OCI-LY7 (cell line): ENCODE measurements around the gene PDAP1. TPM values are rescaled to one million over a fixed set of nuclear protein-coding genes. Genes with fewer than 3 reads are reported as not detected.
A peak's percentile ranks its signal among the peaks of the same experiment; 100 is the strongest.

Experiments
- BruUV-seq: library from RNA; stranded (reverse); fragments of 400-500 nt; replicated peaks from 2 replicates; lab custom pipeline; 2021; lab: Mats Ljungman, UMichigan
- CTCF ChIA-PET: fragments of 300-600 bp; sonication (Branson Sonifier 250); formaldehyde crosslinking; loops from one replicate; lab custom pipeline; 2022; ENCODE audit warnings: antibody characterized with exemption; ENCODE audit not compliant: unreplicated experiment; lab: Charles Lee
- POLR2A ChIA-PET: fragments of 300-600 bp; sonication (Branson Sonifier 250); formaldehyde crosslinking; loops from one replicate; lab custom pipeline; 2022; ENCODE audit warnings: antibody characterized with exemption; lab: Charles Lee
- DNase-seq: peaks from one replicate; pipeline ENCODE4 v3.0.0-alpha.2; 2015; ENCODE audit warnings: low spot score
- H2AFZ ChIP-seq: fragments of 200-600 bp; sonication (generic), shearing (Covaris generic); 2 replicates; pipeline ENCODE4 v1.6.1; 2014; ENCODE audit warnings: mild to moderate bottlenecking, antibody characterized with exemption, low read length, moderate library complexity
- H3K27ac ChIP-seq: fragments of 200-600 bp; sonication (generic); 2 replicates; pipeline ENCODE4 v1.5.1; 2014; ENCODE audit warnings: mixed run types, low read depth, mild to moderate bottlenecking, moderate library complexity, low read length, inconsistent platforms; ENCODE audit not compliant: poor library complexity, severe bottlenecking
- H3K36me3 ChIP-seq: fragments of 200-600 bp; sonication (generic); 2 replicates; pipeline ENCODE4 v1.6.1; 2014; ENCODE audit warnings: mild to moderate bottlenecking, antibody characterized with exemption, low read length, moderate library complexity, mixed read lengths; ENCODE audit not compliant: insufficient read depth
- H3K4me1 ChIP-seq: fragments of 200-600 bp; sonication (generic); 2 replicates; pipeline ENCODE4 v1.5.1; 2014; ENCODE audit warnings: mild to moderate bottlenecking, low read length; ENCODE audit not compliant: insufficient read depth, poor library complexity, severe bottlenecking
- H3K4me2 ChIP-seq: fragments of 200-600 bp; sonication (generic); 2 replicates; pipeline ENCODE4 v1.6.1; 2014; ENCODE audit warnings: mild to moderate bottlenecking, low read length
- H3K4me3 ChIP-seq: fragments of 200-600 bp; sonication (generic); 2 replicates; pipeline ENCODE4 v1.5.1; 2014; ENCODE audit warnings: mild to moderate bottlenecking, low read depth, low read length; ENCODE audit not compliant: poor library complexity, severe bottlenecking
- H3K79me2 ChIP-seq: fragments of 200-600 bp; sonication (generic); 2 replicates; pipeline ENCODE4 v1.6.1; 2016; ENCODE audit warnings: low read depth, mild to moderate bottlenecking, low read length, moderate library complexity, mixed read lengths; ENCODE audit not compliant: insufficient read depth
- H3K9me2 ChIP-seq: fragments of 200-600 bp; sonication (generic); 2 replicates; pipeline ENCODE4 v1.6.1; 2016; ENCODE audit warnings: mild to moderate bottlenecking, low read length, mixed read lengths; ENCODE audit not compliant: insufficient read depth
- H3K9me3 ChIP-seq: fragments of 200-600 bp; sonication (generic); 2 replicates; pipeline ENCODE4 v1.6.1; 2014; ENCODE audit warnings: mild to moderate bottlenecking, mixed run types, low read length, mixed read lengths
- H4K20me1 ChIP-seq: fragments of 200-600 bp; sonication (generic); 2 replicates; pipeline ENCODE4 v1.6.1; 2014; ENCODE audit warnings: mild to moderate bottlenecking, antibody characterized with exemption, low read length, moderate library complexity, mixed read lengths; ENCODE audit not compliant: insufficient read depth
- EZH2phosphoT487 ChIP-seq: fragments of 200-600 bp; sonication (generic); IDR thresholded peaks from 2 replicates; pipeline ENCODE4 v1.6.1; 2018; ENCODE audit warnings: low read depth, borderline replicate concordance, mild to moderate bottlenecking, mixed run types, antibody characterized with exemption, low read length, moderate library complexity, mixed read lengths
- intact Hi-C: fragments of 100-400 bp; cut with micrococcal nuclease; formaldehyde crosslinking; loops from one replicate; pipeline ENCODE4 v1.10.0; 2022; ENCODE audit not compliant: unreplicated experiment
- total RNA-seq, 2 experiments: library from RNA; depleted of rRNA in 1 of 2; stranded (reverse); fragments of >200 nt in 1 of 2; shearing (Covaris generic) in 1 of 2; gene quantifications; 2 replicates each; pipeline ENCODE4 v1.2.3, GENCODE V29; 2014 to 2022
- TF ChIP-seq, protein P1 (sequence below): fragments of 200-600 bp; sonication (generic); conservative IDR thresholded peaks from 2 replicates; pipeline ENCODE4 v1.5.1; 2014; ENCODE audit warnings: mild to moderate bottlenecking, antibody characterized with exemption, low read length, moderate library complexity, mixed read lengths

PDAP1 gene
- total RNA-seq, 2 experiments from 2014 or later, result 33.7 to 135 TPM

DNA sequence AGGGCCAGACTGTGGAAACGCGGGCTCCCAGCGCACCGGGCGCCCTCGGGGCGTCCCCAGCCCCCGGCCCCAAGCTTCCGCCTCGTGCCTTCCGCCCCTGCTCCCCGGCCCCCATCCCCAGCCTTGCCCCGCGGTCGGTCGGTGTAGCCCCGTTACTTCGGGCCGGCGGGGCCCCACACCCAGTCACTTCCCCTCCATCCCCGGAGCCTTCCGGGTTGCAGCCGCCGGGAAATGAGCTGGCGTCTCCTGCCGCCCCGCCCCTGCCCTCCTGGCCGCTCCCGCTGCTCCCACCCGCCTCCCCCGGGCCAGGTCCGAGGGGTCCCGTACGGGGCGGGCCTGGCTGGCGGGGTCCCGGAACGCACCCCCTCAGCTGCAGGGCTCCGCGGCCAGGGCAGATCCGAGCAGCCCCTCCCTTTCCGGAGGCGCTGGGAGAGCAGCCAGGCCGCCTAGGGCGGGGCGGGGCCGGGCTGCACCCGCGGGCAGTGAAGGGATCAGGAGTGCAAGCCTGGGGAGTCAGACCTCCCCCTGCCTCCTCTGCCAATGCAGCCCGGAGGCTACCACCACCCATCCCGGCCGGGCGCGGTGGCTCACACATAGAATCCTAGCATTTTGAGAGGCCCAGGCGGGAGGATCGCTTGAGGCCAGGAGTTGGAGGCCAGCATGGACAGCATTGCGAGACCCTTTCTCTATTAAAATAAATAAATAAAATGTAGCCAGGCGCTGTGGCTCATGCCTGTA, 33.2 kb downstream of the PDAP1 start:
- CTCF ChIA-PET, result no interaction called here

DNA sequence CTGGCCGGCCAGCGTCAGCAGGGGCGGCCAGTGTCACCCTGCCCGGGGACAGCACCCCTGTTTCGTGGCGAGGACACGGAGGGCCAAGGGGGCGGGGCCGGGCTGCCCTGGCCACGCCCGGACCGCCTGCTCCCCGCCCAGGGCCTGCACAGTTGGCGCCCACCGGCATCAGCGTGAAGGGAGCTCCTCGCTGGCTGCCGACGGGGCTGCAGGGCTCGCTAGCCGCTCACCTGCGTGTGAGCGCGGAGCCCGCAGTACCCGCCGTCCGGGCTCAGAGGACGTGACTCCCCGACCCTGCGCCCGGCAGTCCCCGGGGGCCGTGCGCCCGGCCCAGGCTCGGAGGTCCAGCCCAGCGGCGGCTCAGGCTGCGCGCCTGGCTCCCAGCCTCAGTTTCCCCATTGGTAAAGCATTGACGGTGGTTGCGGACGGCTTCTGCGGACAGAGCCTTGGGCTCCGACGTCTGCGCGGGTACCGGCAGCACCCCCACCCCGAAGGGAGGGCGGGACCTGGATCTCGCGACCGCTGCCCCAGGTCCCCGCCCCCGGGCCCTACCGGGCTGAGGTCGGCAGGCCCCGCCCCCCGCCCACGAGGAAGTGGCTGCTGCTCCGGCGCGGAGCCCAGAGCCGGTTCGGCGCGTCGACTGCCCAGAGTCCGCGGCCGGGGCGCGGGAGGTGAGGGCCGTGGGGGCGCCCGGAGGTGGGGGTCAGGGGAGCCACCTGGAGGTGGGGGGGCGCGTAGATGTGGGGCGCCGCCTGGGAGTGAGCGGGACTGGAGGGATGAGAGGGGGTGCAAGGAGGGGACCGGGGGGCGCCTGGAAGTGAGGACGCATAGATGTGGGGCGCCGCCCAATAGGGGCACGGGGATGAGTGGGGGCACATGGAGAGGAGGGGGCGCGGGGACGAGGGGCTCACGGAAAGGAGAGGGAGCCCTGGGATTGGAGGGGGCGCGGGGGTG, 34.0 kb downstream of the PDAP1 start, which contains the start of gene ARPC1B:
Gene ARPC1B, plus strand, starts transcription at position 620 of the 954 bp plus-strand sequence. CDS start 10,985 bp downstream, outside the sequence.
- TF ChIP-seq, protein P1, sequence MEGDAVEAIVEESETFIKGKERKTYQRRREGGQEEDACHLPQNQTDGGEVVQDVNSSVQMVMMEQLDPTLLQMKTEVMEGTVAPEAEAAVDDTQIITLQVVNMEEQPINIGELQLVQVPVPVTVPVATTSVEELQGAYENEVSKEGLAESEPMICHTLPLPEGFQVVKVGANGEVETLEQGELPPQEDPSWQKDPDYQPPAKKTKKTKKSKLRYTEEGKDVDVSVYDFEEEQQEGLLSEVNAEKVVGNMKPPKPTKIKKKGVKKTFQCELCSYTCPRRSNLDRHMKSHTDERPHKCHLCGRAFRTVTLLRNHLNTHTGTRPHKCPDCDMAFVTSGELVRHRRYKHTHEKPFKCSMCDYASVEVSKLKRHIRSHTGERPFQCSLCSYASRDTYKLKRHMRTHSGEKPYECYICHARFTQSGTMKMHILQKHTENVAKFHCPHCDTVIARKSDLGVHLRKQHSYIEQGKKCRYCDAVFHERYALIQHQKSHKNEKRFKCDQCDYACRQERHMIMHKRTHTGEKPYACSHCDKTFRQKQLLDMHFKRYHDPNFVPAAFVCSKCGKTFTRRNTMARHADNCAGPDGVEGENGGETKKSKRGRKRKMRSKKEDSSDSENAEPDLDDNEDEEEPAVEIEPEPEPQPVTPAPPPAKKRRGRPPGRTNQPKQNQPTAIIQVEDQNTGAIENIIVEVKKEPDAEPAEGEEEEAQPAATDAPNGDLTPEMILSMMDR, result no peak
- no peak for TF ChIP-seq EZH2phosphoT487
- ChIA-PET POLR2A (interaction anchor here (0.6 to 0.7 kb wide), 2 partner anchors 38 to 53 kb away, joined by 3 to 4 read pairs; no protein-coding TSS in a partner anchor), CTCF (no interaction called here)
- Histone ChIP-seq H3K79me2 (peaks cover 33% of the 10 kb centered on the region), H3K9me3 (no peaks in the 10 kb centered on the region; the same call in 1 of the 2 replicates), H3K9me2 (no peaks in the 10 kb centered on the region), H4K20me1 (no peaks in the 10 kb centered on the region), H3K27ac (peak within 1 kb of the TSS; percentile 55), H3K4me3 (peak within 1 kb of the TSS; percentile 90), H3K4me2 (peak within 1 kb of the TSS; percentile 74), H3K4me1 (peaks cover 22% of the 10 kb centered on the region), H3K36me3 (peaks cover 26% of the 10 kb centered on the region), H2AFZ (peak within 1 kb of the TSS; percentile 84; the same call in 1 of the 2 replicates)
- DNase-seq, result peak; percentile 87
- BruUV-seq, result no TSS peak
- intact Hi-C loops, result loop anchor here (5.0 kb wide), 2 partner anchors 33 to 123 kb away; partner anchors contain the start of genes BUD31 and PDAP1

More for the DNA sequence above, 33.2 kb downstream of the PDAP1 start:
- DNase-seq, result peak; percentile 72
- Histone ChIP-seq H3K4me2 (peak overlapping the region; percentile 74), H3K27ac (peak overlapping the region; percentile 55), H4K20me1 (no peaks in the 10 kb centered on the region), H3K9me3 (no peaks in the 10 kb centered on the region; the same call in 1 of the 2 replicates), H3K4me3 (peak overlapping the region; percentile 90), H3K4me1 (peaks cover 31% of the 10 kb centered on the region), H3K79me2 (peaks cover 33% of the 10 kb centered on the region), H3K9me2 (no peaks in the 10 kb centered on the region), H3K36me3 (peaks cover 26% of the 10 kb centered on the region), H2AFZ (peak overlapping the region; percentile 84; the same call in 1 of the 2 replicates)
- intact Hi-C loops, result loop anchor here (5.0 kb wide), 1 partner anchor 122 kb away; no protein-coding TSS in a partner anchor
- no TSS peak for BruUV-seq
- POLR2A ChIA-PET, result interaction anchor here (0.6 to 0.8 kb wide), 5 partner anchors 32 to 350 kb away, joined by 3 to 4 read pairs (median 3); no protein-coding TSS in a partner anchor
- no peak for TF ChIP-seq EZH2phosphoT487
- TF ChIP-seq, protein P1, result no peak
